PC-9 (cell line): ENCODE measurements around the gene TANC2.

Source experiments
- EZH2 ChIP-seq: fragments of 200-600 bp; sonication (generic); IDR thresholded peaks from 2 replicates; pipeline ENCODE4 v1.8.0; 2017; ENCODE audit warnings: antibody characterized with exemption, low read depth
- TF ChIP-seq, protein P1 (sequence below): fragments of 200-600 bp; sonication (generic); conservative IDR thresholded peaks from 2 replicates; pipeline ENCODE4 v1.6.1; 2017; ENCODE audit warnings: mixed run types, antibody characterized with exemption, mild to moderate bottlenecking, moderate library complexity

DNA sequence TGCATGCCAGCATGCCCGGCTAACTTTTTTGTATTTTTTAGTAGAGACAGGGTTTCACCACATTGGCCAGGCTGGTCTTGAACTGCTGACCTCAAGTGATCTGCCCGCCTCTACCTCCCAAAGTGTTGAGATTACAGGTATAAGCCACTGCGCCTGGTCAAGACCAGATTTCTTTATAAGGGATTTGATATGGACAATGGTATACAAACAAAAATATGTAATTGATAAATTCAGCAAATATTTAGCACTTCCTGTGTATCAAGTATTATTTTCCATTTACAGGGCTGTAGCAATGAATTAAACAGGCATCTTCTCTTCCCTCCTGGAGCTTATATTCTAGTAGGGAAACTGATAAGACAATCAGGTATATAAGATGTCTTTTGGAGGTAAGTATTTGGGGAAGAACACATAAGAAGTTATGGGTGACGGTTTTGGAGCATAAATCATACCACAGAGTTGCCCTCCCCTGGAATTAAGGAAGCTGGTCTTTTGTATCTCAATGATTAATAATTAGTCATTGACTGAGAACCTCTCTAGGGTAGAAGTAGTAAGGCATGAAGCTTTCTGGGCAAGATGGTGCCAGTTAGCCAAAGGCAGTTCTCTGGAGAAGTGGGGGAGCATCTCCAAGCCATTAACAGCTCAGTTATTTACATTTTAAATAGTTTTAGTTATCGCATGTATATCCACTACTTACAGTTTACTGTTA, 35.8 kb downstream of the TANC2 start:
- TF ChIP-seq, protein P1, sequence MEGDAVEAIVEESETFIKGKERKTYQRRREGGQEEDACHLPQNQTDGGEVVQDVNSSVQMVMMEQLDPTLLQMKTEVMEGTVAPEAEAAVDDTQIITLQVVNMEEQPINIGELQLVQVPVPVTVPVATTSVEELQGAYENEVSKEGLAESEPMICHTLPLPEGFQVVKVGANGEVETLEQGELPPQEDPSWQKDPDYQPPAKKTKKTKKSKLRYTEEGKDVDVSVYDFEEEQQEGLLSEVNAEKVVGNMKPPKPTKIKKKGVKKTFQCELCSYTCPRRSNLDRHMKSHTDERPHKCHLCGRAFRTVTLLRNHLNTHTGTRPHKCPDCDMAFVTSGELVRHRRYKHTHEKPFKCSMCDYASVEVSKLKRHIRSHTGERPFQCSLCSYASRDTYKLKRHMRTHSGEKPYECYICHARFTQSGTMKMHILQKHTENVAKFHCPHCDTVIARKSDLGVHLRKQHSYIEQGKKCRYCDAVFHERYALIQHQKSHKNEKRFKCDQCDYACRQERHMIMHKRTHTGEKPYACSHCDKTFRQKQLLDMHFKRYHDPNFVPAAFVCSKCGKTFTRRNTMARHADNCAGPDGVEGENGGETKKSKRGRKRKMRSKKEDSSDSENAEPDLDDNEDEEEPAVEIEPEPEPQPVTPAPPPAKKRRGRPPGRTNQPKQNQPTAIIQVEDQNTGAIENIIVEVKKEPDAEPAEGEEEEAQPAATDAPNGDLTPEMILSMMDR, result no peak
- no peak for TF ChIP-seq EZH2
